ENCODE results near the gene CORO1C.
"Not testable (repeated sequence)": the region's sequence is repeated elsewhere in the genome, so short reads cannot be mapped to it uniquely, and the experiment has no call there.

Gene CORO1C

DNA sequence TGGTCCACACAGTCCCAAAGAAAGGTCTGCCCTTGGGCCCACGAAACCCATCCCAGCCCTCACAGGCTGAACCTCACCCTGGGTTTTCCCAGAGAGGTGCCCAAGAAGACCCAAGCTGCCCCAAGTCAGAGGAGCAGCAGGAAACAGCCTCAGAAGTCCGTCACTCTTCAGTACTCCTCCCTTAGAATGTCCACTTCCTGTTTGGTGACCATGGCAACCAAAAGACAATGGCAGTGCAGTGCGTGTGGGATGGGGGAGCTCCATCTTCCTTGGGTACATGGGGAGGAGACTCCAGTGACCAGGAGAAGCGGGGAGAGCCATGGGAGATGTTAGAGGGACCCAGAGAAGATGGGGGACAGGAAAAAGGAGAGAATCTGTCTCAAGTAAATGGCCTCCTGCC, 108.9 kb downstream of the CORO1C start:
- Histone ChIP-seq H3K27me3 (replicated peaks; ENCODE audit: control insufficient read depth, insufficient read depth, low read length) (no peaks in the 10 kb centered on the region), H3K4me1 (ENCODE audit: control insufficient read depth, insufficient read depth, low read length) (peaks cover 37% of the 10 kb centered on the region)
- DNase-seq (ENCODE audit: low read depth) = no peak

DNA sequence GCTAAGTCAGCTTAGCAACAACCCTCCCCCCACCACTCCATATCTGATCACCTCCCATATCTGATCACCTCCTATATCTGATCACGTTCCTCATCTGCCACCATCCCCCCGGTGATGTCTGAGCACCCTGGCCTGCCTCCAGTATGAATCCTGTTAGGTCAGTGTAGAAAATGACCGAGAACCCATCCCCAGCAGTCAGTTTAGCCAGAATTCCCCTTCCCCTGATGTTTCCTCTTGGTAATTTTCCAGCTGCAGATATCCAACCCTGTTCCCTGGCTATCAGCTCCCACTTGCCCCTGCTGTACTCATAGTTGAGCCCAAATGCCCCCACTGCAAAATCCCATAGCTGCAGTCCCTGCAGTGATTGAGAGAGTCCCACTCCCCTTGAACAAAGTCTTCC, 110.2 kb downstream of the CORO1C start:
- H3K27me3 ChIP-seq (replicated peaks; ENCODE audit: control insufficient read depth, insufficient read depth, low read length) = no peaks in the 10 kb centered on the region
- H3K9ac ChIP-seq (ENCODE audit: low read length) = peak overlapping the region; percentile 57
- no peaks in the 10 kb centered on the region for H3K36me3 ChIP-seq (ENCODE audit: control insufficient read depth, insufficient read depth, low read length, severe bottlenecking)
- DNase-seq (ENCODE audit: low read depth) = no peak
- peaks cover 43% of the 10 kb centered on the region for H3K4me1 ChIP-seq (ENCODE audit: control insufficient read depth, insufficient read depth, low read length)
- H3K4me3 ChIP-seq (ENCODE audit: low read length) = no peak overlapping the region
- H3K9me3 ChIP-seq (ENCODE audit: control insufficient read depth, low read length) = no peaks in the 10 kb centered on the region

More for the DNA sequence above, 108.9 kb downstream of the CORO1C start:
- Histone ChIP-seq H3K9ac (ENCODE audit: low read length) (no peak overlapping the region), H3K4me3 (ENCODE audit: low read length) (no peak overlapping the region), H3K36me3 (ENCODE audit: control insufficient read depth, insufficient read depth, low read length, severe bottlenecking) (no peaks in the 10 kb centered on the region), H3K9me3 (ENCODE audit: control insufficient read depth, low read length) (no peaks in the 10 kb centered on the region)

DNA sequence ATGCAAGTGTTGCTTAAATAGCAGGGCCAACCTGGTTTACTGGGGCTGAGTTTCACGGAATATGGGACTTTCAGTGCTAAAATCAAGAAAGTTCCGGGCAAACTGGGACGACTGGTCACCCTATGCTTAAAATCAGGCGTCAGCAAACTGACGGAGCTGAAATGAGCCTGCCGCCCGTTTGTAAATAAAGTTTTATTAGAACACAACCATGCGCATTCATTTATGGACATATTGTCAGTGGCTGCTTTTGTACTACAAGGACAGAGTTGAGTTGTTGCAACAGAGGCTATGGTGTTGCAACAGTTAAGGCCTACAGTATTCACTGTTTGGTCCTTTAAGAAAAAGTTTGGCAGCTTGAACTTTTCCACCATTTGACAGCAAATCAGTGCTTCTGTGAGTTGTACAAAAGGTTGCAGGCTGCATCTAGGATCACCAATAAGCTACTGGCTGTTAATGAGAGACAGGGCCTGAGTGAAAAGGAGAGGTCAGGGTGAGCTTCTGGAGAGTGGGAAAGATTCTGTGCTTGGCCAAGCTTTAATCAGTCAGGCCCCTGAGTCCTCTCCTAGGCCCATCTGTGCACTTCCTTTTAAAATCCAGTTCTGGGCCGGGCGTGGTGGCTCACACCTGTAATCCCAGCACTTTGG, 111.0 kb downstream of the CORO1C start:
- Histone ChIP-seq H3K9ac (ENCODE audit: low read length) (peak overlapping the region; percentile 57), H3K4me3 (ENCODE audit: low read length) (no peak overlapping the region), H3K27me3 (replicated peaks; ENCODE audit: control insufficient read depth, insufficient read depth, low read length) (no peaks in the 10 kb centered on the region), H3K4me1 (ENCODE audit: control insufficient read depth, insufficient read depth, low read length) (peaks cover 43% of the 10 kb centered on the region), H3K9me3 (ENCODE audit: control insufficient read depth, low read length) (peaks cover 5% of the 10 kb centered on the region), H3K36me3 (ENCODE audit: control insufficient read depth, insufficient read depth, low read length, severe bottlenecking) (no peaks in the 10 kb centered on the region)
- peak; percentile 75 for DNase-seq (ENCODE audit: low read depth)

DNA sequence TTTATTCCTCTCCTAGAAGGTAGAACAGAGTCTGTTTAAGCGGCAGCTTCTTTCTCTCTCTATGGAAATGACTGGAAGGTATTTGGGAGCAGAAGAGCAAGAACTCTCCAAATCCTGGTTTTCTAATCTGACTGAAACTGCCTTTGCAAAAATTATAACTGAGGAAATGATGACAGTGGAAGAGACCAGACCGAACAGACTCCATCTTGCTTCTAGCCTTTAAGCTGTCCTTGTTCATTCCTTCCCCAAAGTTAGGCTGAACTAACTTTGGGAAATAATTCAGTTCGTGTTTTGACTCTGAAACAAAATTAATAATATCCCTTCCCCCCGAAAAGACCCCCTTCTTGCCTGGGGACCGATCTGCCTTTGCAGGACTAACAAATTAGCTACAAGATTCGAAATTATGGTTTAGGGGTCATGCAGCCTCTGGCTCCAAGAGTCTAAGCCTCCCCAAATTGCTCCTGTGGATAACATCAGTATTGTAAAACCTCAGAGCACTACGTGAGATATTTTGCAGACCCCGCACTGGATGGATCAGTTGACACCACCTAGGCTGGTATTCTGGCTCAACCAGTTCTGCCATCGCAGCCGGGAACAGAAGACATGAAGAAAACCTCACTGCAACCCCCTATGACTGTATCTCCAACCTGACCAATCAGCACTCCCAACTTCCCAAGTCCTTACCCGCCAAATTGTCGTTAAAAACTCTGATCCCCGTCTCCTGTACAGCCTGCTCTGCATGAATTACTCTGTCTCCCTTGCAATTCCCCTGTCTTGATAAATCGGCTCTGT, 111.8 kb downstream of the CORO1C start:
- peaks cover 5% of the 10 kb centered on the region for H3K9me3 ChIP-seq (ENCODE audit: control insufficient read depth, low read length)
- no peaks in the 10 kb centered on the region for H3K27me3 ChIP-seq (replicated peaks; ENCODE audit: control insufficient read depth, insufficient read depth, low read length)
- no peaks in the 10 kb centered on the region for H3K36me3 ChIP-seq (ENCODE audit: control insufficient read depth, insufficient read depth, low read length, severe bottlenecking)
- no peak overlapping the region for H3K4me3 ChIP-seq (ENCODE audit: low read length)
- DNase-seq (ENCODE audit: low read depth) = no peak
- H3K9ac ChIP-seq (ENCODE audit: low read length) = no peak overlapping the region
- H3K4me1 ChIP-seq (ENCODE audit: control insufficient read depth, insufficient read depth, low read length) = peaks cover 43% of the 10 kb centered on the region

DNA sequence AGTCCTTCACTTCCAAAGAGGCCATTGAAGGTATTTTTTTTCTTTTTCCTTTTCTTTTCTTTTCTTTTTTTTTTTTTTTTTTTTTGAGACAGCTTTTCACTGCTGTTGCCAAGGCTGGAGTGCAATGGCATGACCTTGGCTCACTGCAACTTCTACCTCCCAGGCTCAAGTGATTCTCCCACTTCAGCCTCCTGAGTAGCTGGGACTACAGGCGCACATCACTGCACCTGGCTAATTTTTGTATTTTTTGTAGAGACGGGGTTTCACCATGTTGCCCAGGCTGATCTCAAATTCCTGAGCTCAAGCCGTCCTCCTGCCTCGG, 112.4 kb downstream of the CORO1C start:
- not testable (repeated sequence) for H3K27me3 ChIP-seq (replicated peaks; ENCODE audit: control insufficient read depth, insufficient read depth, low read length); H3K9me3 ChIP-seq (ENCODE audit: control insufficient read depth, low read length)

DNA sequence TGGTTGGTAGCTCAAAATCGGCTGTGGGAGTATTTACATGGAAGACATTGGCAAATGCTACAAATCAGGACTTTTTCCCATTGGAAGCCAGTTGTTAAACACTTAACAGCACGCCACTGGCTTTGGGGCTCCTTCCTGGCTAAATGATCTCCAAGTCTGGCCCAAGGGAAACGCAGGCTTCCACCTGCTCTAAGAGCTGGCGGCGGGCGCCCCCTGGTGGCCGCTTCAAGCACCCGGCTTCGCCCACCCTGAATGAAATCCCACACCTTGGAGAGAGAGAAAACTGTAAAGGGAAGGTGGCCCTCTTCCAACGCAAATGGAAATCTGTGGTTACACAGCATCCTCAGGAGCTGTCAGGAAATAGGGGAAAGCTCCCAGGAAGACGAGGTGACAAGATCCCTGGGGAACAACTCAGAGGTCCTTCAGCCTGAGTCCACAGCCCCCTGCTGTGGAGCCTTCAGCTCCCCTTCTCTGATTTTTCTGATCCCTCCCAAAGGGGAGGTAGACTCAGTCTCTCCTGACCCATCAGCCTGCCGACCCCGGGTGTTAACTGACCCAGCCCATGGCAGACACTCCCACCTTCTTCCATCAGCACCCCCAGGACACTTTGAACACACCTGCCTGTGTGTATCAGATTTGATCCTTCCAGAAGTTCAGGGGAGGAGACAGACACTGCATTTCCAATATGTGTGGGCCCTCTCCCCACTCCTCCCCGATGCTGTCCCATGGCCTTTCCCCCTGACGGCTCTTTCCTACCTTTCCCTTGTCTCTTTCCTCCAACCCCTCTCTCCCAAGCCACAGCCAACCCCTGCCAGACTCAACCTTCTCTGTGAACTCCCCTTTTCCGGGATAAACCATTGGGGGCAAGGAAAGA, 113.0 kb downstream of the CORO1C start:
- H3K9me3 ChIP-seq (ENCODE audit: control insufficient read depth, low read length) = peaks cover 5% of the 10 kb centered on the region
- DNase-seq (ENCODE audit: low read depth) = peak; percentile 95
- H3K4me3 ChIP-seq (ENCODE audit: low read length) = no peak overlapping the region
- peaks cover 48% of the 10 kb centered on the region for H3K4me1 ChIP-seq (ENCODE audit: control insufficient read depth, insufficient read depth, low read length)
- no peaks in the 10 kb centered on the region for H3K27me3 ChIP-seq (replicated peaks; ENCODE audit: control insufficient read depth, insufficient read depth, low read length)
- H3K36me3 ChIP-seq (ENCODE audit: control insufficient read depth, insufficient read depth, low read length, severe bottlenecking) = no peaks in the 10 kb centered on the region
- peak overlapping the region; percentile 74 for H3K9ac ChIP-seq (ENCODE audit: low read length)

More for the DNA sequence above, 112.4 kb downstream of the CORO1C start:
- not testable (repeated sequence) for DNase-seq (ENCODE audit: low read depth); H3K36me3 ChIP-seq (ENCODE audit: control insufficient read depth, insufficient read depth, low read length, severe bottlenecking); H3K4me3 ChIP-seq (ENCODE audit: low read length); H3K9ac ChIP-seq (ENCODE audit: low read length)
- peaks cover 43% of the 10 kb centered on the region for H3K4me1 ChIP-seq (ENCODE audit: control insufficient read depth, insufficient read depth, low read length)

DNA sequence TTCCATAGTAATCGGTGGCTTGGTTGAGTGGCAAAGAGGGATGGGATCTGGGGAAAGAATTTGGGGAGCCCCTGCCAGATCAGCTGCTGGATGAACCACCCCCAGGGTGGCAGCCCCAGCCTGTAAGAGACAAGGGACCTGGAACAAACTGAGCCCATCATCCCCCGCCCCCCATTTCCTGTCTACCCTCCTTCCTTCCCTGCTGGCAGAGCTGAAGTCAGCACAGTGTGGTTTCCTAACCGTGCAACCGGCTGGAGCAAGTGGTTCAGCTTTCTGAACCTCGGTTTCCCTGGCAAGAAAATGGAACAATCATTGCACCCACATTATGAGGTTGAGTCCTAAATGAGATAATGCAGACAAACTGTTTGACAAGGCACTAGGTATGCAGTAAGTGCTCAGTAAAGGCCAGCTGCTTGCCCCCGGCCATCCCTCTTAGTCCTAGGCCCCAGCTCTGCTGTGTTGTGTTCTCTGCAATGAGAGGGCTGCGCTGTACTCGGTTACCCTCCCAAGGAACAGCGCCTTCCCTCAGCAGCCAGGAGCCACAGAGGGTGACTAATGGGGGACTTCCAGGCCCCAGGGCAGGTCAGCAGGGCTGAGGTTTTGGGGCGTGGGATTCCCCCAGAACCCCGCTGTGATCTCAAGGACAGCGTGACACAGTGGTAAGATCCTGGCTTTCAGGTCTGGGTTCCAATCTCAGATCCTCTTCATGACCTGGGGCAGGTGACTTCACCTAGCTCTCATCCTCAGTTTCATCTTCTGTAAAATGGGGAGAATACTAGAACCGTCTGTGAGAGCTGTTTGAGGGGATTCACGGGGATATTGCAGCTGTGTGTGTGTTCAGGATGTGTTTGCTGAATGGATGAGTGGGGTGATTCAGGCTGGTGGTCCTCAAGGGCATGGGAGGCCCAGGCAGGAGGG, 114.1 kb downstream of the CORO1C start:
- DNase-seq (ENCODE audit: low read depth) = no peak
- peaks cover 5% of the 10 kb centered on the region for H3K9me3 ChIP-seq (ENCODE audit: control insufficient read depth, low read length)
- H3K36me3 ChIP-seq (ENCODE audit: control insufficient read depth, insufficient read depth, low read length, severe bottlenecking) = no peaks in the 10 kb centered on the region

DNA sequence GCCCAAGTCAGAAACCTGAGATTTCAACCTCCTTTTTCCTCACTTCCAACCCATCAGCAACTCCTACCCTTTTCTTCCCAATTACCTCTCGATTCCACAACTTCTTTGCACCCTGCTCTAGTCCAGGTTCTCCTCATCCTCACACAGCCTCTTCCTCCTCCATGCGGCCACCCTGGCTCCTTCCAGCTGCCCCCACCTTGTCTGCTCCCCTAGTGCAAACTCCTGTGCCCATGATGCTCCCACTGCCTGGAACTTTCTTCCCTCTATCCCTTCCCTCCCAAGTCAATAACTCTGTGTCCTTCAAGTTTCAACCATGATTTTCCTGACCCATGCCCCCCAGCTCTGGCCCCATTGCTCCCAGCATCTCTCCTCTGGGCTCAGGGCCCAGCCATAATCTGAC, 115.0 kb downstream of the CORO1C start:
- DNase-seq (ENCODE audit: low read depth) = no peak

More for the DNA sequence above, 114.1 kb downstream of the CORO1C start:
- peak overlapping the region; percentile 74 for H3K9ac ChIP-seq (ENCODE audit: low read length)
- no peaks in the 10 kb centered on the region for H3K27me3 ChIP-seq (replicated peaks; ENCODE audit: control insufficient read depth, insufficient read depth, low read length)
- H3K4me1 ChIP-seq (ENCODE audit: control insufficient read depth, insufficient read depth, low read length) = peaks cover 60% of the 10 kb centered on the region
- H3K4me3 ChIP-seq (ENCODE audit: low read length) = no peak overlapping the region

DNA sequence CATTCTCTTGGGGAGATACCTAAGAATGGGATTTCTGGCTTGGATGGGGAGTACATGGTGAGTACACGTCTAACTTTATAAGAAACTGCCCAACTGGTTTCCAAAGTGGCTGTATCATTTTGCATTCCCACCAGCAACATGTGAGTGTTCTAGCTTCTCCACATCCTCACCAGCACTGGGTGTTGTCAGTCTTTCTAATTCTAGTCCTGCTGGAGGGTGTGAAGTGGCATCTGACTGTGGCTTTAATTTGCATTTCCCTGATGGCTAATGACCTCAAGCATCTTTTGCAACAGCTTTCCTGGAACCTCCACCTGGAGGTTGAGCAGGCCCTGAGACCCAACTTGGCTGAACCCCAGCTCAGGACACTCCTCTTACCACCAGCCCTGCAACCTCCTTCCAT, 115.4 kb downstream of the CORO1C start:
- Histone ChIP-seq H3K9me3 (ENCODE audit: control insufficient read depth, low read length) (peaks cover 5% of the 10 kb centered on the region), H3K36me3 (ENCODE audit: control insufficient read depth, insufficient read depth, low read length, severe bottlenecking) (no peaks in the 10 kb centered on the region), H3K4me1 (ENCODE audit: control insufficient read depth, insufficient read depth, low read length) (peaks cover 66% of the 10 kb centered on the region), H3K27me3 (replicated peaks; ENCODE audit: control insufficient read depth, insufficient read depth, low read length) (no peaks in the 10 kb centered on the region), H3K4me3 (ENCODE audit: low read length) (no peak overlapping the region), H3K9ac (ENCODE audit: low read length) (no peak overlapping the region)
- DNase-seq (ENCODE audit: low read depth) = no peak

More for the DNA sequence above, 115.0 kb downstream of the CORO1C start:
- Histone ChIP-seq H3K36me3 (ENCODE audit: control insufficient read depth, insufficient read depth, low read length, severe bottlenecking) (no peaks in the 10 kb centered on the region), H3K9me3 (ENCODE audit: control insufficient read depth, low read length) (peaks cover 5% of the 10 kb centered on the region), H3K27me3 (replicated peaks; ENCODE audit: control insufficient read depth, insufficient read depth, low read length) (no peaks in the 10 kb centered on the region), H3K4me3 (ENCODE audit: low read length) (no peak overlapping the region), H3K9ac (ENCODE audit: low read length) (peak overlapping the region; percentile 74), H3K4me1 (ENCODE audit: control insufficient read depth, insufficient read depth, low read length) (peaks cover 66% of the 10 kb centered on the region)

DNA sequence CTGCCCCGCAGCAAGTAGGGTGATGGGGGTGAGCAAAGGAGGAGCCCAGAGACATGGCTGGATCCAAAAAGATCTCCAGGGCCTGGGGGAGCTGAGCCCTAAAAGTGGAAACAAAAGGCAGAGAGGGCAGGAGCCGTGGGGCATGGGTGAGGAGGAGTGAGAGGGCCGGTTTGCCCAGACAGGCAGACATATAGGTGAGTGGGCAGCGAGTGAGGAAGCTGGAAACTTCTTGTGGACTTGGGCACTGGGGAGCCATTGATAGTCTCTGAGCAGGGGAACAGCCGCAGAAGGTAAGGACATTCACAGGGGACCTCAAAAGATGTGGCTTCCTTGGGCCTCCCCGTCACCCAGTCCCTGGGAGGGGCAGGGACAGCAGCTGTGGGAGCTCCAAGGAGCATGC, 116.7 kb downstream of the CORO1C start:
- Histone ChIP-seq H3K4me1 (ENCODE audit: control insufficient read depth, insufficient read depth, low read length) (peaks cover 69% of the 10 kb centered on the region), H3K9ac (ENCODE audit: low read length) (no peak overlapping the region), H3K36me3 (ENCODE audit: control insufficient read depth, insufficient read depth, low read length, severe bottlenecking) (no peaks in the 10 kb centered on the region), H3K27me3 (replicated peaks; ENCODE audit: control insufficient read depth, insufficient read depth, low read length) (no peaks in the 10 kb centered on the region), H3K4me3 (ENCODE audit: low read length) (no peak overlapping the region), H3K9me3 (ENCODE audit: control insufficient read depth, low read length) (peaks cover 5% of the 10 kb centered on the region)
- DNase-seq (ENCODE audit: low read depth) = no peak
